Hepatocyte (in vitro differentiated cells): ENCODE results near the gene RAB21. TPM values are rescaled to one million over a fixed set of nuclear protein-coding genes. Genes with fewer than 3 reads are reported as not detected.

Experiments
- DNase-seq: peaks from one replicate; pipeline ENCODE4 v3.0.0-alpha.2; 2016; ENCODE audit warnings: low spot score
- H2AFZ ChIP-seq: fragments of 200-600 bp; sonication (generic); 2 replicates; pipeline ENCODE4 v1.6.0; 2016; ENCODE audit warnings: antibody characterized with exemption, mild to moderate bottlenecking
- H3K27ac ChIP-seq: fragments of 200-600 bp; sonication (generic); 2 replicates; pipeline ENCODE4 v1.5.1; 2016; ENCODE audit warnings: mild to moderate bottlenecking
- H3K27me3 ChIP-seq: fragments of 200-600 bp; sonication (generic); 2 replicates; pipeline ENCODE4 v1.6.1; 2016
- H3K36me3 ChIP-seq: fragments of 200-600 bp; sonication (generic); replicated peaks from 2 replicates; pipeline ENCODE4 v1.5.1; 2016; ENCODE audit warnings: low read depth; ENCODE audit not compliant: insufficient read depth
- H3K4me1 ChIP-seq: fragments of 200-600 bp; sonication (generic); 2 replicates; pipeline ENCODE4 v1.5.1; 2016; ENCODE audit warnings: mild to moderate bottlenecking, moderate library complexity; ENCODE audit not compliant: insufficient read depth
- H3K4me2 ChIP-seq: fragments of 200-600 bp; sonication (generic); 2 replicates; pipeline ENCODE4 v1.6.0; 2016
- H3K4me3 ChIP-seq: fragments of 200-600 bp; sonication (generic); 2 replicates; pipeline ENCODE4 v1.5.1; 2016; ENCODE audit warnings: mild to moderate bottlenecking
- H3K79me2 ChIP-seq: fragments of 200-600 bp; sonication (generic); 2 replicates; pipeline ENCODE4 v1.6.0; 2017; ENCODE audit warnings: mild to moderate bottlenecking
- H3K9me2 ChIP-seq: fragments of 200-600 bp; sonication (generic); replicated peaks from 2 replicates; pipeline ENCODE4 v1.6.0; 2017; ENCODE audit warnings: mild to moderate bottlenecking; ENCODE audit not compliant: insufficient read depth
- H3K9me3 ChIP-seq: fragments of 200-600 bp; sonication (generic); 2 replicates; pipeline ENCODE4 v1.5.1; 2016; ENCODE audit warnings: low read depth, mild to moderate bottlenecking
- H4K20me1 ChIP-seq: fragments of 200-600 bp; sonication (generic); 2 replicates; pipeline ENCODE4 v1.6.0; 2016; ENCODE audit warnings: mild to moderate bottlenecking; ENCODE audit not compliant: insufficient read depth, poor library complexity, severe bottlenecking
- CTCF ChIP-seq: fragments of 200-600 bp; sonication (generic); IDR thresholded peaks from 2 replicates; pipeline ENCODE4 v1.5.1; 2016; ENCODE audit warnings: antibody characterized with exemption, mild to moderate bottlenecking; ENCODE audit not compliant: poor library complexity
- EZH2 ChIP-seq: fragments of 200-600 bp; sonication (generic); IDR thresholded peaks from 2 replicates; pipeline ENCODE4 v1.6.1; 2016; ENCODE audit warnings: antibody characterized with exemption, mild to moderate bottlenecking, borderline replicate concordance
- EZH2phosphoT487 ChIP-seq: fragments of 200-600 bp; sonication (generic); IDR thresholded peaks from one replicate; pipeline ENCODE4 v1.6.1; 2018; ENCODE audit warnings: antibody characterized with exemption, mild to moderate bottlenecking, low read depth, moderate library complexity; ENCODE audit not compliant: unreplicated experiment, severe bottlenecking
- WGBS: methylation state at CpG from one replicate; pipeline ENCODE4 v1.1.6; 2016; ENCODE audit warnings: low lambda C conversion rate; ENCODE audit errors: missing lambda C conversion rate; 5-methylcytosine and 5-hydroxymethylcytosine counted together
- polyA plus RNA-seq: library from polyadenylated mRNA; unstranded; fragments of >200 nt; fragmentation: Nextera tagmentation; extraction: Ambion mirVana; gene quantifications from 2 replicates; pipeline ENCODE4 v1.2.1, GENCODE V29; 2016
- total RNA-seq: library from RNA; depleted of rRNA; stranded (reverse); fragments of >200 nt; gene quantifications from 2 replicates; pipeline ENCODE4 v1.2.3, GENCODE V29; 2014

The RAB21 gene
- total and polyA plus RNA-seq, 2 experiments from 2014 or later, result 39.2 to 65.0 TPM

GRCh38 chr12:71710276-71711125 lies 44.2 kb upstream of the RAB21 start:
- Histone ChIP-seq H3K27me3 (no peaks in the 10 kb centered on the region), H3K36me3 (no peaks in the 10 kb centered on the region), H3K27ac (peak overlapping the region; percentile 90), H3K4me2 (peak overlapping the region; percentile 27), H3K4me3 (no peak overlapping the region), H4K20me1 (no peaks in the 10 kb centered on the region), H2AFZ (no peak overlapping the region), H3K9me3 (no peaks in the 10 kb centered on the region), H3K9me2 (no peaks in the 10 kb centered on the region), H3K4me1 (no peaks in the 10 kb centered on the region), H3K79me2 (no peaks in the 10 kb centered on the region)
- TF ChIP-seq EZH2phosphoT487 (no peak), CTCF (no peak), EZH2 (no peak)
- DNase-seq, result peak; percentile 64
- WGBS, result 74% methylated on average over 7 of the region's 7 CpGs

DNA sequence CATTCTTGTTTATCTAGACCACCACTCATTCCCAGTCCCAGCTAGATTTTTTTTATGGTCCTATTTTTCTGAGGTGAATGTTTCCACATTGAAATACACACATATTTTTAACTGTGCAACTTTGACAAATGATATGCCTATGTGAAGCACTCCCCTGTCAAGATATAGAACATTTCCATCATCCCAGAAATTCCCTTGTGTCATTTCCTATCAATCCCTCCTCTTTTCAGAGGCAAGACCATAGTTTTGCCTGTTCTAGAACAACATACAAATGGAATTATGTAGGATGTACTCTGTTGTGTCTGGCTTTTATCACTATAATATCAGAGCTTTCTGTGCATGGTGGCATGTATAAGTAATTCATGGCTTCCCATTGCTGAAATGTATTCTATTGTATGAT lies 36.1 kb upstream of the RAB21 start:
- Histone ChIP-seq H3K4me1 (no peaks in the 10 kb centered on the region), H4K20me1 (no peaks in the 10 kb centered on the region), H2AFZ (no peak overlapping the region), H3K27ac (no peak overlapping the region), H3K79me2 (no peaks in the 10 kb centered on the region), H3K4me3 (no peak overlapping the region), H3K9me3 (no peaks in the 10 kb centered on the region), H3K36me3 (no peaks in the 10 kb centered on the region), H3K9me2 (no peaks in the 10 kb centered on the region), H3K4me2 (no peak overlapping the region), H3K27me3 (no peaks in the 10 kb centered on the region)
- DNase-seq, result no peak
- TF ChIP-seq EZH2 (no peak), EZH2phosphoT487 (no peak), CTCF (no peak)

GRCh38 chr12:71719647-71720370 lies 34.9 kb upstream of the RAB21 start:
- Histone ChIP-seq H3K27ac (no peak overlapping the region), H3K9me2 (no peaks in the 10 kb centered on the region), H3K27me3 (no peaks in the 10 kb centered on the region), H3K9me3 (no peaks in the 10 kb centered on the region), H3K36me3 (no peaks in the 10 kb centered on the region), H3K79me2 (no peaks in the 10 kb centered on the region), H3K4me1 (no peaks in the 10 kb centered on the region), H3K4me3 (no peak overlapping the region), H3K4me2 (no peak overlapping the region), H4K20me1 (no peaks in the 10 kb centered on the region), H2AFZ (no peak overlapping the region)
- TF ChIP-seq EZH2, result no peak
- TF ChIP-seq CTCF, result no peak
- TF ChIP-seq EZH2phosphoT487, result no peak
- WGBS, result 95% methylated on average over 5 of the region's 5 CpGs
- DNase-seq, result no peak
